HL-60/S4 (cell line): Measurements from ENCODE around the gene PHAF1.
"Not testable (repeated sequence)": the region's sequence is repeated elsewhere in the genome, so short reads cannot be mapped to it uniquely, and the experiment has no call there.

Experiments
- in situ Hi-C: fragments of 300-500 bp; cut with MboI; formaldehyde crosslinking; loops from 2 replicates; pipeline ENCODE4 v1.14.3; 2022; ENCODE audit warnings: low sequenced_read_pairs

Gene PHAF1

GRCh38 chr16:67104845-67105244 is 4.9 kb upstream of the PHAF1 start:
- in situ Hi-C loops = no loop called here

DNA sequence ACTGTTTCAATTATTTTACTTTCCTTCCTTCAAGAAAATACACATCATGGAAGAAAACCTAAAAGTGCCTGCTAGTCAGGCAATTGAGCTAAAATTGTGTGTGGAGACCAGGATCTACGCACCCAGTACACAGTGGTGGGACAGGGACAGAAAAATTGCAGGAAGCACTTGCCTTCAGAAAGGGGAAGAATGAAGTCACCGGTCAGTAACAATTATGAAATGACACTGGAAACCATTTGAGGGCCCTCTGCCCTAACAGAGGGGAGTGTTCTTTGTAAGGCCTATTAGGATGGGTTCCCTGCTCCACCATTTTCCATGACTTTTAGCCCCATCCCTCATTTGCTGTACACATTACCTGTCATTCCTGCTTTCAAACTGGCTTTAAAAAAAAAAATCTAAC is 4.5 kb upstream of the PHAF1 start:
- in situ Hi-C loops = no loop called here

- in situ Hi-C loops = no loop called here
Observed at GRCh38 chr16:67105881-67106280, 3.9 kb upstream of the PHAF1 start.

GRCh38 chr16:67108489-67108888 is 1.3 kb upstream of the PHAF1 start:
- in situ Hi-C loops = no loop called here

GRCh38 chr16:67108931-67109406 is 772 bp upstream of the PHAF1 start:
- in situ Hi-C loops = no loop called here

- in situ Hi-C loops = no loop called here
Observed at GRCh38 chr16:67111951-67112444, 2.3 kb downstream of the PHAF1 start.

GRCh38 chr16:67112591-67113399 is 3.1 kb downstream of the PHAF1 start:
- in situ Hi-C loops = no loop called here

- in situ Hi-C loops = no loop called here
Observed at GRCh38 chr16:67114793-67115192, 5.1 kb downstream of the PHAF1 start.

GRCh38 chr16:67115639-67116038 is 5.9 kb downstream of the PHAF1 start:
- in situ Hi-C loops = no loop called here

GRCh38 chr16:67116388-67117311 is 6.9 kb downstream of the PHAF1 start:
- in situ Hi-C loops = no loop called here

- in situ Hi-C loops = no loop called here
Observed at GRCh38 chr16:67117716-67118115, 8.0 kb downstream of the PHAF1 start.

GRCh38 chr16:67120025-67120424 is 10.3 kb downstream of the PHAF1 start:
- in situ Hi-C loops = no loop called here

DNA sequence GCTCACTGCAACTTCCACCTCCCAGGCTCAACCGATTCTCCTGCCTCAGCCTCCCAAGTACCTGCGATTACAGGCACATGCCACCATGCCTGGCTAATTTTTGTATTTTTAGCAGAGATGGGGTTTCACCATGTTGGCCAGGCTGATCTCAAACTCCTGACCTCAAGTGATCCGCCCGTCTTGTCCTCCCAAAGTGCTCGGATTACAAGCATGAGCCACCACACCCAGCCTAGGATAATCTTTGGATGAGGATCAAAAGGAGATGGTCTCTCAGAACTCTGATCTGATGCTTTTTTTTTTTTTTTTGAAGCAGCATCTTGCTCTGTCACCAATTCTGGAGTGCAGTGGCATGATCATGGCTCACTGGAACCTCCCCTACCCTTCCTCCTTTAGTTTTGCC is 13.1 kb downstream of the PHAF1 start:
- in situ Hi-C loops = not testable (repeated sequence)

DNA sequence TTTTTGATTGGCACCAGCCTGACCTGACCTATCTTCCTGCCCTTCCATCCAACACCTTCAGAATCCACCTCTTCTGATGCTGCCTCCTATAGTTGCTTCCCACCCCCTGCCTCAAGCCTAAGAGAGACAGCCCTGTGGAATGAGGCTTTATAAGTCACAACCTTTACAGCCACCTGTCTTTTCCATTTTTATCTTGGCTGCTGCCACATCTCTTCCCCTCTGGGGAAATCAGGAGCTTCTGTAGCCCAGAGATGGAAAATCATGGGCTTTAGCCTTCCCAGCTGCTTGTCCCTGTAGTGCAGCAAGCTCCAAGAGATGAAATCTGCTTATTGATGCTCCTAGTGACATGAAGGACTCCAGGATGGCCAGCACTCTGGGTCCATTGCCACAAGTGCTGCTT is 18.7 kb downstream of the PHAF1 start:
- in situ Hi-C loops = no loop called here

DNA sequence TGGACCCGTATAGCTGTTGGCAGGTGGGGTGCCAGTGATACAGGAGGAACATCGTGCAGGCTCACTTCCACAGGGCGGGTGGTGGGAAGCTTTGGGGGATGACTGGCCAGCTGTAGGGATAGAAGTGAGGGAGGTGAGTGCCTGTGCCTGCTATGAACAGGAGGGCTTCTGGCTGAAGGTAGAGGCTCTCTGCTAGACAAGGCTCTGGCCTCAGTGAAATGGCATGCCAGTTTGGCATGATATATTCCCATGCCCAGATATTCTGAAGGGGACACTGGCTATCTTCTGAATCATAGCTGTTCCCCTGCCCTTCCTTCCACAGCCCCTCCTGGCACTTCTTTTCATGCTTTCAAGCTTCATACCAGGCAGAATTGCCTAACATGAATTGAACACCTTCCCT is 19.1 kb downstream of the PHAF1 start:
- in situ Hi-C loops = no loop called here

GRCh38 chr16:67129422-67129821 is 19.7 kb downstream of the PHAF1 start:
- in situ Hi-C loops = no loop called here

DNA sequence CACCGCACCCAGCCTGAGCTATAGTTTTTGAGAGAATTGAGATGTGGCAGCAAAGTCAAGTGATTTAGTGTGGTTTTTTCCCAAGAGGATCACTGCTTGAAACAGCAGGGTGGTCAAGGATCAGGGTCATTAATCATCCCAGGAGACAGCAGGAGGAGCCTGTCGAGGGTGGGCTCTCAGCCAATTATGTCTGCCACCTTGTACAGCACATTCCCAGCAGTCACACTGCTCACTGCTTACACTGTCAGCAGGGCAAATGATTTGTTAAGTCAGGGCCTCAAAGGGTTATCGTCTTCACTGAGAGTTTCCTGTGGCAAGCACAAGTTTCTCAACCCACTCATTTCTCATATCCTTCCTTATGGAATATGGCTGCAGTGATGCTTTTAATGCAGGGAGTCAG is 27.9 kb downstream of the PHAF1 start:
- in situ Hi-C loops = no loop called here

DNA sequence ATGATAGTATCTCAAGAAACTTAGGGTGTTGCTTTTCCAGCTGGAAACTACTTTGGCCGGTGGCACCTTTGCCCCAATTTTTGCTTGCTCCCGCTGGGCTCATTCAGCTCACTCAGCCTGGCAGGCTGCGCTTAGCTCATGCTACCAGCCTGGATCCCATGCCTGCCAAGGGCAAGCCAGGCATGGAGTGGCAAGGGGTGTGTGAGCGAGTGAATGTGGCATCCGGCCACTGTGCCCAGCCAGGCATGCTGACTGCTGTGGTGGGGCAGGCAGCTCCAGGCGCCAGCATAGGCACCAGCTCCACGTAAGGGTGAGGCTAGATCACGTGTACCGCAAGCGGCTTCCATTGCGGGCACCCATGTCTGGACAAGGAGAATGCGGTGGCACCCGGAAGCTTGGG is 31.6 kb downstream of the PHAF1 start:
- in situ Hi-C loops = no loop called here

DNA sequence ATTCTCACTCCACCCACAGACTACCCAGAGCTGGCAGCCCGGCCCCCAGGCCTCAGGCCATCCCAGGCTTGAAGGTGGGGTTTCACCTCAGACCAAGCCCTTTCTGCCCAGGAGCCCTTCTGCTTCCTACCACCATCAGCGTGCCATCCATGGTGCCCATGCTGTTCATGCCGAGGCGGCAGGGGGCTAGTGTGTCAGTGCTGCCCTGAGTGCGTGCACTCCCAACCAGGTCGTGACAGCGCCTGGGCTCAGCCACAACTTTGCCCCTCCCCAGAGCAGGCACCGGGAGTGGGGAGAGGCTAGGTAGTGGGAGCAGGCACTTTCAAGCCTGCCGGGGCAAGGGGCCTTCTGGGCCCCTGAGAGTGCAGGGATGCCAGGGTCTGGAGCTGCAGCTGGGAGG is 32.6 kb downstream of the PHAF1 start:
- in situ Hi-C loops = no loop called here

- in situ Hi-C loops = no loop called here
Observed at GRCh38 chr16:67144943-67145342, 35.2 kb downstream of the PHAF1 start.

- in situ Hi-C loops = no loop called here
Observed at GRCh38 chr16:67145746-67146145, 36.0 kb downstream of the PHAF1 start.
